ENCODE measurements around the gene UFC1.

DNA sequence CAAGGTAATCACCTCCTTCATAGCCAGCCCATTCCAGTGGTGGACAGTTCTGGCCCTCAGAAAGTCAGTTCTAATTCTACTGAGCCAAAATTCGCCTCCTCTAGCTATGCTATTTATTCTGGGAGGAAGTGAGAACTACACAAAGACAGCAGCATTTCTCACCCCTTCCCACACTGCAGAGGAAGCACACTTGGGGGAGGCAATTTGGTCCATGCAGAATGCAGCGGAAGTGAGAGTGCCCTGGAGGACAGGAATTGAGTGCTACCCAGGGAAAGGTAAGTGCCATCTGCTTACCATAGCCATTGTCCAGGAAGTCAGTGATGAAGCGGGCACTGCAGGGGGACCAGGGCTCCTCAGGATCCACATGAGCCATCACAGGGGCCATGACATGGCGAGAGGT is 41.4 kb downstream of the UFC1 start:
- TF ChIP-seq, protein P1, sequence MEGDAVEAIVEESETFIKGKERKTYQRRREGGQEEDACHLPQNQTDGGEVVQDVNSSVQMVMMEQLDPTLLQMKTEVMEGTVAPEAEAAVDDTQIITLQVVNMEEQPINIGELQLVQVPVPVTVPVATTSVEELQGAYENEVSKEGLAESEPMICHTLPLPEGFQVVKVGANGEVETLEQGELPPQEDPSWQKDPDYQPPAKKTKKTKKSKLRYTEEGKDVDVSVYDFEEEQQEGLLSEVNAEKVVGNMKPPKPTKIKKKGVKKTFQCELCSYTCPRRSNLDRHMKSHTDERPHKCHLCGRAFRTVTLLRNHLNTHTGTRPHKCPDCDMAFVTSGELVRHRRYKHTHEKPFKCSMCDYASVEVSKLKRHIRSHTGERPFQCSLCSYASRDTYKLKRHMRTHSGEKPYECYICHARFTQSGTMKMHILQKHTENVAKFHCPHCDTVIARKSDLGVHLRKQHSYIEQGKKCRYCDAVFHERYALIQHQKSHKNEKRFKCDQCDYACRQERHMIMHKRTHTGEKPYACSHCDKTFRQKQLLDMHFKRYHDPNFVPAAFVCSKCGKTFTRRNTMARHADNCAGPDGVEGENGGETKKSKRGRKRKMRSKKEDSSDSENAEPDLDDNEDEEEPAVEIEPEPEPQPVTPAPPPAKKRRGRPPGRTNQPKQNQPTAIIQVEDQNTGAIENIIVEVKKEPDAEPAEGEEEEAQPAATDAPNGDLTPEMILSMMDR (IDR thresholded peaks at IDR 0.05; ENCODE audit: extremely low read depth in 1 of 2, insufficient read depth in 1 of 2, low read depth in 1 of 2, low read length in 2 of 2) = no peak
- TF ChIP-seq POLR2AphosphoS5 (IDR thresholded peaks at IDR 0.05; ENCODE audit: insufficient read depth, low read depth, low read length) = no peak

Data from endothelial cell of umbilical vein (primary cell).